RWPE2 (cell line): ENCODE data around the gene PTGDR2.

Source experiments
- ATAC-seq: fragments of 200-7000 bp; cut with Tn5 transposase; 3 replicates; pipeline ENCODE4 v1.9.1; 2021; ENCODE audit warnings: low read depth
- DNase-seq: peaks from one replicate; pipeline ENCODE4 v3.0.0-alpha.2; 2020; ENCODE audit warnings: low spot score
- H3K27ac ChIP-seq: fragments of 450-650 bp; 2 replicates; pipeline ENCODE4 v1.5.1; 2017; ENCODE audit warnings: mild to moderate bottlenecking; ENCODE audit not compliant: poor library complexity, severe bottlenecking
- H3K27me3 ChIP-seq: fragments of 250-450 bp; sonication (Bioruptor Pico); 2 replicates; pipeline ENCODE4 v1.5.1; 2021; ENCODE audit warnings: mild to moderate bottlenecking, moderate library complexity; ENCODE audit not compliant: insufficient read depth, poor library complexity, severe bottlenecking
- H3K36me3 ChIP-seq: fragments of 250-450 bp; sonication (Bioruptor Pico); 2 replicates; pipeline ENCODE4 v1.5.1; 2020; ENCODE audit warnings: low read depth, mild to moderate bottlenecking, moderate library complexity
- H3K4me1 ChIP-seq: fragments of 250-450 bp; sonication (Bioruptor Pico); 2 replicates; pipeline ENCODE4 v1.5.1; 2021; ENCODE audit warnings: mild to moderate bottlenecking, moderate library complexity; ENCODE audit not compliant: insufficient read depth, poor library complexity, severe bottlenecking
- H3K4me3 ChIP-seq: fragments of 250-450 bp; sonication (Bioruptor Pico); 2 replicates; pipeline ENCODE4 v1.5.1; 2021; ENCODE audit warnings: mild to moderate bottlenecking, moderate library complexity; ENCODE audit not compliant: severe bottlenecking
- H3K9me3 ChIP-seq: fragments of 250-450 bp; sonication (Bioruptor Pico); 2 replicates; pipeline ENCODE4 v1.5.1; 2021; ENCODE audit warnings: mild to moderate bottlenecking, moderate library complexity; ENCODE audit not compliant: severe bottlenecking
- CTCF ChIP-seq: fragments of 450-650 bp; IDR thresholded peaks from one replicate; pipeline ENCODE4 v1.5.1; 2017; ENCODE audit warnings: mild to moderate bottlenecking, moderate library complexity; ENCODE audit not compliant: poor library complexity, severe bottlenecking

PTGDR2 gene

DNA sequence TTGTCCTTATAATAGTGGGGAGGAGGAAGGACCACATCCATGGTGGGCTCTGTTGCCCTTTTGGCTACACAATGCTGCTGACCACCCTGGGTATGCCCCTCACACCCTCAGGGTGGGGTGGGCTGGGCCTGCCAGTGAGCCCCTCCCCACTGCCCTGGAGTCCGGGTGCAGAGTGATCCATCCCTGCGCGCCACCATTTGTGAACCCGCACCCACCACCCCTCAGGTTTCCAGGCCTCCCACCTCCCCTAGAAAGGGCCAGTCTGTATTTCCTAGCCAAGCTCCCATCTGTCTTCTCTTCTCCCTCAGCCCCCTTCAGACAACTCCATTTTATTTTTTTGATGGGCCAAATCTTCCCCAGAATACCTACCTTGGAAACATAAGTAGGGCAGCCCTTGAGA, 45.6 kb downstream of the PTGDR2 start:
- Histone ChIP-seq H3K4me3 (no peak overlapping the region), H3K27me3 (no peaks in the 10 kb centered on the region), H3K36me3 (no peaks in the 10 kb centered on the region), H3K27ac (no peak overlapping the region), H3K4me1 (no peaks in the 10 kb centered on the region), H3K9me3 (no peaks in the 10 kb centered on the region)
- no peak for TF ChIP-seq CTCF
- ATAC-seq (no peak), DNase-seq (no peak)

GRCh38 chr11:60809691-60810090, 46.1 kb downstream of the PTGDR2 start:
- H3K4me3 ChIP-seq = no peak overlapping the region
- no peaks in the 10 kb centered on the region for H3K27me3 ChIP-seq
- no peaks in the 10 kb centered on the region for H3K9me3 ChIP-seq
- no peak overlapping the region for H3K27ac ChIP-seq
- H3K36me3 ChIP-seq = no peaks in the 10 kb centered on the region
- no peak for ATAC-seq
- no peaks in the 10 kb centered on the region for H3K4me1 ChIP-seq
- no peak for TF ChIP-seq CTCF
- DNase-seq = no peak

DNA sequence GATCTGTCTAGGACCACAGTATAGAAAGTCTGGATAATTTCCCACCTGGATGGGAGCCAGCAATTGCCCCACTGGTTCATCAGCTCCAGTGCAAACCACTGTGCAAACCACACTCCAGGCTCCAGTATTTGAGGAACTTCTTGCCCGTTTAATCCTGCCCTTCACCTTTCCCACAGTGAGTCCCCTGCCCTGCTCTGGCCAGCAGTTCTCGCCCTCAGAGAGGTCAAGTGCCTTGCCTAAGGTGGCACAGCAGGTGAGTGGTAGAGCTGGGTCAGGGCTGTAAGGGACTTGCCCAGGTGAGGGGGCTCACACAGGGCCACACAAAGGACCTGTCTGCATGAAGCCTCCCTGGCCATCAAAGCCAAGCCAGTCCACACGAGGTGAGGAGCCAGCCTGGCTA, 46.5 kb downstream of the PTGDR2 start:
- Histone ChIP-seq H3K36me3 (no peaks in the 10 kb centered on the region), H3K27me3 (no peaks in the 10 kb centered on the region), H3K9me3 (no peaks in the 10 kb centered on the region), H3K4me3 (no peak overlapping the region), H3K4me1 (no peaks in the 10 kb centered on the region), H3K27ac (no peak overlapping the region)
- TF ChIP-seq CTCF = no peak
- ATAC-seq (no peak), DNase-seq (no peak)

GRCh38 chr11:60803273-60803936, 52.3 kb downstream of the PTGDR2 start:
- TF ChIP-seq CTCF = no peak
- no peak for ATAC-seq
- H3K4me3 ChIP-seq = no peak overlapping the region
- no peak for DNase-seq
- H3K9me3 ChIP-seq = no peaks in the 10 kb centered on the region
- no peaks in the 10 kb centered on the region for H3K27me3 ChIP-seq
- no peak overlapping the region for H3K27ac ChIP-seq
- no peaks in the 10 kb centered on the region for H3K4me1 ChIP-seq
- H3K36me3 ChIP-seq = no peaks in the 10 kb centered on the region

- Histone ChIP-seq H3K9me3 (no peaks in the 10 kb centered on the region), H3K4me1 (no peaks in the 10 kb centered on the region), H3K27me3 (no peaks in the 10 kb centered on the region), H3K4me3 (no peak overlapping the region), H3K27ac (no peak overlapping the region), H3K36me3 (no peaks in the 10 kb centered on the region)
- no peak for TF ChIP-seq CTCF
- ATAC-seq = no peak
- DNase-seq = no peak
Observed at GRCh38 chr11:60801194-60801593, 54.6 kb downstream of the PTGDR2 start.
